SK-N-SH (cell line): ENCODE measurements around the gene IL6ST. TPM values are rescaled to one million over a fixed set of nuclear protein-coding genes. Genes with fewer than 3 reads are reported as not detected.

ENCODE experiments used
- CTCF ChIA-PET: fragments of 300-600, 350-600 bp; formaldehyde crosslinking; extraction: SDS; loops from one replicate; lab custom pipeline; 2021; lab: Yijun Ruan, JAX
- POLR2A ChIA-PET: fragments of 350-600 bp; sonication (Branson Sonifier 250); formaldehyde crosslinking; extraction: SDS; loops from one replicate; lab custom pipeline; 2020; ENCODE audit warnings: antibody characterized with exemption, inconsistent platforms; lab: Yijun Ruan, JAX
- DNase-seq: peaks from one replicate; pipeline ENCODE4 v3.0.0; 2012
- H2AFZ ChIP-seq: fragments of 200-600 bp; sonication (generic); 2 replicates; pipeline ENCODE4 v1.8.1; 2016; ENCODE audit warnings: antibody characterized with exemption, mild to moderate bottlenecking, low read depth
- H3F3A ChIP-seq: fragments of 200-600 bp; sonication (generic); replicated peaks from 2 replicates; pipeline ENCODE3; 2016; ENCODE audit warnings: antibody characterized with exemption, mild to moderate bottlenecking; ENCODE audit not compliant: insufficient read depth
- H3K27ac ChIP-seq, 2 experiments: fragments of 200-500 bp in 1 of 2; fragments of 200-600 bp in 1 of 2; sonication (Bioruptor generic) in 1 of 2; sonication (generic), shearing (Covaris generic) in 1 of 2; 2 replicates each; pipeline versions ENCODE4 v1.5.1 to v1.6.1; 2014 to 2016; ENCODE audit warnings: low read depth in 2 of 2, inconsistent platforms in 1 of 2, low read length in 1 of 2, mild to moderate bottlenecking in 1 of 2, mixed read lengths in 1 of 2
- H3K27me3 ChIP-seq: fragments of 200-600 bp; sonication (generic), shearing (Covaris generic); 2 replicates; pipeline ENCODE4 v1.6.1; 2016; ENCODE audit warnings: mixed run types; ENCODE audit not compliant: insufficient read depth
- H3K36me3 ChIP-seq, 2 experiments: fragments of 200-500 bp in 1 of 2; fragments of 200-600 bp in 1 of 2; sonication (Bioruptor generic) in 1 of 2; sonication (generic) in 1 of 2; replicated peaks in 1 of 2; 2 replicates each; pipeline versions ENCODE3 to v1.5.1; 2014 to 2016; ENCODE audit warnings: low read length in 1 of 2, mild to moderate bottlenecking in 1 of 2; ENCODE audit not compliant: insufficient read depth in 2 of 2, control insufficient read depth in 1 of 2
- H3K4me1 ChIP-seq, 2 experiments: fragments of 200-500 bp in 1 of 2; fragments of 200-600 bp in 1 of 2; sonication (Bioruptor generic) in 1 of 2; sonication (generic), shearing (Covaris generic) in 1 of 2; 2 replicates each; pipeline versions ENCODE4 v1.5.1 to v1.6.1; 2014 to 2016; ENCODE audit warnings: low read depth in 1 of 2, low read length in 1 of 2, mixed run types in 1 of 2; ENCODE audit not compliant: insufficient read depth in 2 of 2, control insufficient read depth in 1 of 2
- H3K4me2 ChIP-seq: fragments of 200-600 bp; sonication (generic), shearing (Covaris generic); 2 replicates; pipeline ENCODE4 v1.6.1; 2017; ENCODE audit warnings: mixed run types
- H3K4me3 ChIP-seq, 2 experiments: fragments of 200-500 bp in 1 of 2; fragments of 200-600 bp in 1 of 2; sonication (Bioruptor generic) in 1 of 2; sonication (generic), shearing (Covaris generic) in 1 of 2; 2 replicates each; pipeline versions ENCODE4 v1.5.1 to v1.8.1; 2014 to 2016; ENCODE audit warnings: low read depth in 2 of 2, inconsistent platforms in 1 of 2, low read length in 1 of 2, mild to moderate bottlenecking in 1 of 2, mixed read lengths in 1 of 2, moderate library complexity in 1 of 2
- H3K79me2 ChIP-seq: fragments of 200-600 bp; sonication (generic); 2 replicates; pipeline ENCODE4 v1.8.1; 2017; ENCODE audit warnings: mild to moderate bottlenecking; ENCODE audit not compliant: insufficient read depth
- H3K9ac ChIP-seq: fragments of 200-600 bp; sonication (generic); 2 replicates; pipeline ENCODE4 v1.6.1; 2017; ENCODE audit warnings: mixed run types
- H3K9me2 ChIP-seq: fragments of 200-600 bp; sonication (generic); 2 replicates; pipeline ENCODE4 v1.6.1; 2017; ENCODE audit warnings: mixed run types
- H3K9me3 ChIP-seq: fragments of 200-600 bp; sonication (generic); 2 replicates; pipeline ENCODE4 v1.6.1; 2017; ENCODE audit warnings: mixed run types, mild to moderate bottlenecking, moderate library complexity
- H4K20me1 ChIP-seq: fragments of 200-600 bp; sonication (generic); 2 replicates; pipeline ENCODE4 v1.6.1; 2017; ENCODE audit warnings: mild to moderate bottlenecking, mixed run types; ENCODE audit not compliant: insufficient read depth
- ELF1 ChIP-seq: IDR thresholded peaks from 2 replicates; pipeline ENCODE4 v1.4.0; 2012
- FOXJ3 ChIP-seq: sonication (generic); formaldehyde crosslinking; IDR thresholded peaks from 2 replicates; pipeline ENCODE4 v1.5.1; 2020; ENCODE audit warnings: mild to moderate bottlenecking, missing genetic modification reagents
- GATA2 ChIP-seq: sonication (generic); formaldehyde crosslinking; IDR thresholded peaks from 2 replicates; pipeline ENCODE4 v1.5.0; 2020; ENCODE audit warnings: mild to moderate bottlenecking, missing genetic modification reagents
- JUND ChIP-seq: IDR thresholded peaks from 2 replicates; pipeline ENCODE4 v1.4.0; 2012
- MEF2A ChIP-seq: IDR thresholded peaks from 2 replicates; pipeline ENCODE4 v1.4.0; 2012; ENCODE audit warnings: low read depth, borderline replicate concordance
- TAF1 ChIP-seq: IDR thresholded peaks from 2 replicates; pipeline ENCODE4 v1.6.1; 2012; ENCODE audit warnings: low read depth, mild to moderate bottlenecking, low read length, moderate library complexity, borderline replicate concordance
- TCF12 ChIP-seq: IDR thresholded peaks from 2 replicates; pipeline ENCODE4 v1.4.0; 2012
- YY1 ChIP-seq: IDR thresholded peaks from 2 replicates; pipeline ENCODE4 v1.4.0; 2012; ENCODE audit warnings: low read depth, mild to moderate bottlenecking
- WGBS: methylation state at CpG from one replicate; pipeline ENCODE4 v1.1.6; 2017; ENCODE audit warnings: low lambda C conversion rate; 5-methylcytosine and 5-hydroxymethylcytosine counted together
- polyA plus RNA-seq, 3 experiments: library from polyadenylated mRNA; depleted of rRNA; stranded (reverse); fragments of >200 nt; gene quantifications; 2 replicates each; pipeline ENCODE4 v1.2.3, GENCODE V29; 2012
- TF ChIP-seq, protein P1 (sequence below): IDR thresholded peaks from 2 replicates; pipeline ENCODE4 v1.4.0; 2012; ENCODE audit warnings: low read depth, borderline replicate concordance
- TF ChIP-seq, protein P2 (sequence below): IDR thresholded peaks from 2 replicates; pipeline ENCODE4 v1.6.1; 2012; ENCODE audit warnings: mild to moderate bottlenecking, low read depth, low read length, moderate library complexity
- TF ChIP-seq, protein P3 (sequence below): fragments of 200-600 bp; sonication (generic); IDR thresholded peaks from 2 replicates; pipeline ENCODE4 v1.6.1; 2017; ENCODE audit warnings: antibody characterized with exemption, mild to moderate bottlenecking, moderate library complexity
- TF ChIP-seq, protein P4 (sequence below): IDR thresholded peaks from 2 replicates; pipeline ENCODE4 v1.4.0; 2012; ENCODE audit warnings: low read depth

The IL6ST gene
- polyA plus RNA-seq, 1 of the 3 experiments (the other 2 are of a cell fraction): 16.0 TPM

DNA sequence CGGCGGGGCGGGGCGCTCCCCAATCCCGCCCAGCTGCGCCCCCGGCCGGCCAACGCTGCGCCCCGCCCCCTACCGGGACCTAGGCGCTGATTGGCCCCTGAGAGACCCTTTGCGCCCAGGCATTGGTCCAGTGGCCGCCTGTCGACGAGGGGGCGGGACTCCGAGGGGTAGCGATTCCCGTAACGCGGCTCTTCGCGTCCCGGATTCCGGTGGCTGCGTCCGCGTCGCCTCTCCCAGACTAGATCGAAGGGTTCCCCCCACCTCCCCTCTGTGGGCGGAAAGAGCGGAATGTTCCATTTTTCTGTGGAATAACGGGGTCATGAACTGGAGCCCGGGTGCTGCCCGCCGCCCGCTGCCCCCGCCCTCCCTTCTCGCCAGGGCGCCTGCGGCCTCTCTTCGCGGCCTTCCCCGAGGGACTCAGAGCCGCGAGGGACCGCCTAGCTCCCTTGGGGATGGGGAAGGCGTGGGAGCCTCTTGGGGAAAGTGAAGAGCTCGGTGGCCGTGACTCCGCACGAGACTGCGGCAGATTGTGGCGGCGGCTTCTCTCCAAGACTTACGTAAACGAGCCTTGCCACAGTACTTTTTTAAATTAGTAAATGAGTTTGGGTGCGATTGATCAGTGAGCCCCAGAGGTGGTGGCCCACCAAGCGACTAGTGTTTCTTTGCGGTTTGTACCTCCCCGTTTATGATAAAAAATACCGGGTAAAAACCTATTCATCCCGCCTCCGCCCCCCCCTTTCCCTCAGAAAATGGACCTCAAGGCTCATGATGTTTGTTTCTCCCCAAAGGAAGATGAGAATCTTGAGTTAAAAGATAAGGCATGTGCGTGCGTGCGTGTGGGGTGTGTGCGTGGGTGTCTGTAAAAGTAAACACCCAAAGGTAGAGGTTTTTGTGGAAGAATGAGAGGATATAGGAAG, 493 bp upstream of the IL6ST start (continued):
- peak; percentile 35; the same call in 1 of the 2 replicates for TF ChIP-seq TCF12
- TF ChIP-seq, protein P1, sequence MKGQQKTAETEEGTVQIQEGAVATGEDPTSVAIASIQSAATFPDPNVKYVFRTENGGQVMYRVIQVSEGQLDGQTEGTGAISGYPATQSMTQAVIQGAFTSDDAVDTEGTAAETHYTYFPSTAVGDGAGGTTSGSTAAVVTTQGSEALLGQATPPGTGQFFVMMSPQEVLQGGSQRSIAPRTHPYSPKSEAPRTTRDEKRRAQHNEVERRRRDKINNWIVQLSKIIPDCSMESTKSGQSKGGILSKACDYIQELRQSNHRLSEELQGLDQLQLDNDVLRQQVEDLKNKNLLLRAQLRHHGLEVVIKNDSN: no peak; the same call in 1 of the 2 replicates
- no peak; the same call in 1 of the 2 replicates for TF ChIP-seq TAF1
- TF ChIP-seq, protein P2, sequence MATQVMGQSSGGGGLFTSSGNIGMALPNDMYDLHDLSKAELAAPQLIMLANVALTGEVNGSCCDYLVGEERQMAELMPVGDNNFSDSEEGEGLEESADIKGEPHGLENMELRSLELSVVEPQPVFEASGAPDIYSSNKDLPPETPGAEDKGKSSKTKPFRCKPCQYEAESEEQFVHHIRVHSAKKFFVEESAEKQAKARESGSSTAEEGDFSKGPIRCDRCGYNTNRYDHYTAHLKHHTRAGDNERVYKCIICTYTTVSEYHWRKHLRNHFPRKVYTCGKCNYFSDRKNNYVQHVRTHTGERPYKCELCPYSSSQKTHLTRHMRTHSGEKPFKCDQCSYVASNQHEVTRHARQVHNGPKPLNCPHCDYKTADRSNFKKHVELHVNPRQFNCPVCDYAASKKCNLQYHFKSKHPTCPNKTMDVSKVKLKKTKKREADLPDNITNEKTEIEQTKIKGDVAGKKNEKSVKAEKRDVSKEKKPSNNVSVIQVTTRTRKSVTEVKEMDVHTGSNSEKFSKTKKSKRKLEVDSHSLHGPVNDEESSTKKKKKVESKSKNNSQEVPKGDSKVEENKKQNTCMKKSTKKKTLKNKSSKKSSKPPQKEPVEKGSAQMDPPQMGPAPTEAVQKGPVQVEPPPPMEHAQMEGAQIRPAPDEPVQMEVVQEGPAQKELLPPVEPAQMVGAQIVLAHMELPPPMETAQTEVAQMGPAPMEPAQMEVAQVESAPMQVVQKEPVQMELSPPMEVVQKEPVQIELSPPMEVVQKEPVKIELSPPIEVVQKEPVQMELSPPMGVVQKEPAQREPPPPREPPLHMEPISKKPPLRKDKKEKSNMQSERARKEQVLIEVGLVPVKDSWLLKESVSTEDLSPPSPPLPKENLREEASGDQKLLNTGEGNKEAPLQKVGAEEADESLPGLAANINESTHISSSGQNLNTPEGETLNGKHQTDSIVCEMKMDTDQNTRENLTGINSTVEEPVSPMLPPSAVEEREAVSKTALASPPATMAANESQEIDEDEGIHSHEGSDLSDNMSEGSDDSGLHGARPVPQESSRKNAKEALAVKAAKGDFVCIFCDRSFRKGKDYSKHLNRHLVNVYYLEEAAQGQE: no peak
- TF ChIP-seq, protein P3, sequence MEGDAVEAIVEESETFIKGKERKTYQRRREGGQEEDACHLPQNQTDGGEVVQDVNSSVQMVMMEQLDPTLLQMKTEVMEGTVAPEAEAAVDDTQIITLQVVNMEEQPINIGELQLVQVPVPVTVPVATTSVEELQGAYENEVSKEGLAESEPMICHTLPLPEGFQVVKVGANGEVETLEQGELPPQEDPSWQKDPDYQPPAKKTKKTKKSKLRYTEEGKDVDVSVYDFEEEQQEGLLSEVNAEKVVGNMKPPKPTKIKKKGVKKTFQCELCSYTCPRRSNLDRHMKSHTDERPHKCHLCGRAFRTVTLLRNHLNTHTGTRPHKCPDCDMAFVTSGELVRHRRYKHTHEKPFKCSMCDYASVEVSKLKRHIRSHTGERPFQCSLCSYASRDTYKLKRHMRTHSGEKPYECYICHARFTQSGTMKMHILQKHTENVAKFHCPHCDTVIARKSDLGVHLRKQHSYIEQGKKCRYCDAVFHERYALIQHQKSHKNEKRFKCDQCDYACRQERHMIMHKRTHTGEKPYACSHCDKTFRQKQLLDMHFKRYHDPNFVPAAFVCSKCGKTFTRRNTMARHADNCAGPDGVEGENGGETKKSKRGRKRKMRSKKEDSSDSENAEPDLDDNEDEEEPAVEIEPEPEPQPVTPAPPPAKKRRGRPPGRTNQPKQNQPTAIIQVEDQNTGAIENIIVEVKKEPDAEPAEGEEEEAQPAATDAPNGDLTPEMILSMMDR: peak; percentile 16; the same call in 1 of the 2 replicates

DNA sequence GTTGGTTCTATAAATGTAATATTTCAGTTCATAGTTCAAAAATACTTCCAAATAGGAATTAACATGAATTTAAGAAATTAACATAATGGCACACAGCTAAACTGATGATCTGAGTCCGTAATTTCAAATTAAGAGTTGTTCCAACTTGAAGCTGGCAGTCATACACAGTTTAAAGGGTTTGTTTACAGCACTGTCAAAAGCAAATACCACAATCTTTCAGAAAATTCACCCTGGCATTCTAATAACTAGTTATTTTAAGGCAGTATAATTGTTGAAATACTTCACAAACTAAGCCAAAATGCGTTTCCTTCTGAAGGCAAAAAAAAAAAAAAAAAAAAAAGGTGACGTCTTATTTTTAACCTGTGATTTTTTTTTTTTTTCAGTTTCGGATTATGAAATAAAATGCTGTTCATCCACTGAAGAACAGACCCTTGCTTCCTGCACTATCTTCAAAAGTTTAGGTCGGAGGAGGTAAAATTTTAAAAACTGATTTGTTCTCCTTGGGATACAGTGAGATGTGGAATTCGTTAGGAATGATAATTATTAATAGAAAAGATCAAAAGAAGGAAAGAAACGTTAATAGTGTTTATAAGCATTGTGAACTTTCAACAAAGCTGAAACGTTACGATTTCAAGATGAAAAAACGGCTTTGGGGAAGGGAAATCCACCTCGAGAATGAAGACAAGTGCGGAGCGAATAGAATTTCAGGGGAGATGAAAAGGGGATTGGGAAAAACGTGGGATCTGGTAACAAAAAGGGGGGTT, 850 bp downstream of the IL6ST start:
- TF ChIP-seq GATA2 (CRISPR knock-in tag) (no peak), ELF1 (no peak), TAF1 (no peak), MEF2A (no peak), FOXJ3 (no peak), YY1 (no peak), JUND (no peak)
- TF ChIP-seq, protein P3: no peak
- TF ChIP-seq, protein P4, sequence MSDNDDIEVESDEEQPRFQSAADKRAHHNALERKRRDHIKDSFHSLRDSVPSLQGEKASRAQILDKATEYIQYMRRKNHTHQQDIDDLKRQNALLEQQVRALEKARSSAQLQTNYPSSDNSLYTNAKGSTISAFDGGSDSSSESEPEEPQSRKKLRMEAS: no peak
- TF ChIP-seq, protein P1: no peak
- TF ChIP-seq, protein P2: no peak
- H3K9me2 ChIP-seq: no peaks in the 10 kb centered on the region
- H3F3A ChIP-seq: peaks cover 20% of the 10 kb centered on the region
- H3K27ac ChIP-seq: peak overlapping the region; percentile 91 to 96
- no peak for DNase-seq
- peak overlapping the region; percentile 65 for H3K4me2 ChIP-seq
- H3K4me3 ChIP-seq: peak overlapping the region; percentile 72 to 74
- H2AFZ ChIP-seq: peak overlapping the region; percentile 50
- H3K9ac ChIP-seq: peak overlapping the region; percentile 94
- H4K20me1 ChIP-seq: peaks cover 46% of the 10 kb centered on the region; the same call in 1 of the 2 replicates
- no peaks in the 10 kb centered on the region for H3K27me3 ChIP-seq
- H3K79me2 ChIP-seq: peaks cover 57% of the 10 kb centered on the region
- ChIA-PET CTCF (interaction anchor here (0.6 to 1.8 kb wide), 3 partner anchors 39 to 207 kb away, joined by 3 to 6 read pairs (median 4); no protein-coding TSS in a partner anchor), POLR2A (no interaction called here)
- no peaks in the 10 kb centered on the region for H3K9me3 ChIP-seq
- no peaks in the 10 kb centered on the region for H3K36me3 ChIP-seq
- WGBS: 4% methylated on average over 14 of the region's 14 CpGs
- peaks cover 12 to 14% of the 10 kb centered on the region in 2 experiments; a peak in 3 of 4 replicates for H3K4me1 ChIP-seq
